Measurements from ENCODE around the gene FBXO34.

The FBXO34 gene

DNA sequence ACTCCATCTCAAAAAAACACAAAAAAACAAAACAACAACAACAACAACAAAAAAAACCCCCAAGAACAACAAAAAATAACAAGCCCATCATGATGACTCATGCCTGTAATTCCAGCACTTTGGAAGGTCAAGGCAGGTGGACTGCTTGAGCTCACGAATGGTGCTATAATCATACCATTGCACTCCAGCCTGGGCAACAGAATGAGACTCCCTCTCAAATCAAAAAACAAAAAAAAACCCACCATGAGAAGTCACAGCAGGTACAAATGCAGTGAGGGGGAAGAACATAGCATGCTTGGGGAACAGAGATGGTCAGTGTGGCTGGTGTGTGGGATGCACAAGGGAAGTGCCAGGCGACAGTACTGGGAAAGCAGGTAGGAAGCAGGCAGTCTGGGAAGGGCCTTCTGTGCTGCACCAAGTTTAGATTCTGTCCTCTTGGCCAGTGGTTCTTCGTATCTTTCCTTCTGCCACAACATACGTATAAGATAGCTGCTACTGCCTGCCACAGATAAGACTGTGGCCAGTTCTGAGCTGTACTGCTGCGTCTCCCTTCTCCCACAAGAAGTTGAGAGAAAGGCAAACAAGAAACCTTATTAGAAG, 112.4 kb downstream of the FBXO34 start:
- DNase-seq: no peak

- no peak for DNase-seq
Observed at GRCh38 chr14:55384536-55384935, 113.3 kb downstream of the FBXO34 start.

GRCh38 chr14:55386037-55386808, 115.0 kb downstream of the FBXO34 start:
- no peak for DNase-seq

- DNase-seq: no peak
Observed at GRCh38 chr14:55387121-55387520, 115.9 kb downstream of the FBXO34 start.

DNA sequence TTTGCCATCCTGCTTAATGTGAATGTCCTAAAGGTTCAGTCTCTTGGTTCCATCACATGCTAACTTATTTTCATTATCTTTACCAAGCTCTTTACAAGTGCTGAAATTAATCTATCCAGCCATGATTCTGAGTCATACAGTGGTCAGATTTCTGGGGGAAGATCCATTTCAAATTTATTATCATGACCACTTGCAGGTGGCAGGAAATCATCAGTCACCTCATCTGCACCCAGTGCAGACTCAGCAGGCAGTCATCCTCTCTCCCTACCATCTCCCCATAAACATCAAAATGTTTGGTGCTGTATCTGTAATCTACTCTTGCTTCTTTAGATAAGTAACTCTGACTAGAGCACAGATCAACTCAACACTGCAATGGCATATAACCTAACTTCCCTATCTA, 116.9 kb downstream of the FBXO34 start:
- DNase-seq: no peak

DNA sequence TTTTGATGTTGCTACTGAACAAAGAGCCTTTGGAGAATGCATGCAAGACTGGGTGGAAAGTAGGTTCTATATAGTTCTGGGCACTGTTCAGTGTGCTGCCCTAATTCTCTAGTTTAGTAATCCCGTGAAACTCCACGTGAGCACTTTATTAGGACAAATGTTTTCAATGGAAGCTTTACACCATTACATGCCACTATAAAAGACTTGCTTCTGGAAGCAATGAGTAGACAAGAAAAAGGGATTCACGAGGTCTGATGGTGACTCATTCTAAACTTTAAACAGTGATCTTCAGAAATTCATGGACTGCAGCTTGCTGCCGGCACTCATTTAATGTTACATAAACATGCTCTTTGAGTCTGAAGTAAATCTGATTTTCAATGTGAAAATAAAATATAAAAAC, 118.1 kb downstream of the FBXO34 start:
- no peak for DNase-seq

GRCh38 chr14:55398679-55399078, 127.5 kb downstream of the FBXO34 start:
- no peak for DNase-seq

- no peak for DNase-seq
Observed at GRCh38 chr14:55399183-55399582, 128.0 kb downstream of the FBXO34 start.

- DNase-seq: no peak
Observed at GRCh38 chr14:55399852-55400251, 128.6 kb downstream of the FBXO34 start.

GRCh38 chr14:55401751-55402150, 130.5 kb downstream of the FBXO34 start:
- no peak for DNase-seq

All from NCI-H510A treated with DMSO at 0.1 percent for 48 hours (cell line).